Iris pigment epithelial cell (primary cell): ENCODE results near the gene BEST3.

Experiments
- DNase-seq: peaks from one replicate; pipeline ENCODE4 v3.0.0-alpha.2; 2011; ENCODE audit warnings: low read depth

The BEST3 gene

DNA sequence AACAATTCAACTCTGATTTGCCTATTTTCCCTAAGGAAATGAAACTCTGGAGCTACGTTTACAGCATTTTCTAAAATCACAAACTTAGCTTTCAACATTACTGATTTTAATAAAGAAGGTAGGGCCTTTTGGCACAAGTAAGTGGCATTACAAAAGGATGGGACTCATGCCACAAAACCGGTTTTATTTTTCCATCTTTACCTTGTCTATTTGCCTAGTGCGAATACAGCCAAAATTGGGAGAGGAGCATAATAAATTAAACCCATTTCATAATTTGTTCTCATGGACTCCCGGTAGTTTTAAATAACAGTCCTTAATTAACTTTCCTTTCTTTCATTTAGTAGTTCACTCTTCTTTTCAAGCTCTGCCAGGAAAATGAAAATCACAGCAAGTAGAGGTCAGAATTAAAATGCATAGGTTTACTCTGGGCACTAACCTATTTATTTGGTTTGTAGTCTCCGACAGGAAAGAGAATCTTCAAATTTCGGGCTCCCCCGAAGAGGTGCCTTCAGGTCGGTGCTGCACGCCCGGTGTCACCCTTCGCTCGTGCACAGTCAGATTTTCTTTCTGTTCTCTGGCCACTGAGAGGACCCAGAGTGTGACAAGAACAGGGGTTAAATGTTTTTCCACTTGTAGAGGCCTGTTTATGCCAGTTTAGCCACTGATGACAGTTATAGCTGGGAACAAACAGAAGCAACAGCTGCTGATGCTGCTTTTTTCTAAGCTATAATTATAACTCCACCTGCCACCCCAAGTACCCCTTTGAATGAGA lies at the start of gene BEST3:
TSS of gene BEST3 (minus strand) at position 535 of the 772 bp plus-strand sequence. CDS start 1,505 bp downstream, outside the sequence.
- DNase-seq: no peak

DNA sequence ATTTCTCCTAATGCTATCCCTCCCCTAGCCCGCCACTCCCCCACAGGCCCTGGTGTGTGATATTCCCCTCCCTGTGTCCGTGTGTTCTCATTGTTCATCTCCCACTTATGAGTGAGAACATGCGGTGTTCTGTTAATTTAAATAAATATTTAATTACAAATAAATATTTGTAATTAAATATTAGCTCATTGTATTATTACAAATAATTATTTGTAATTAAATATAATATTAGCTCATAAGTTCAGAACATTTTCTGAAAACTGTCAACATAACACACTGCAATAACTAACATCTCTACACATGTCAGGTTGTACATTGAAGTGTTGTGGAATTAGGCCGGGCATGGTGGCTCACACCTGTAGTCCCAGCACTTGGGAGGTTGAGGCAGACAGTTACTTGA lies 45.0 kb upstream of the BEST3 start:
- no peak for DNase-seq

DNA sequence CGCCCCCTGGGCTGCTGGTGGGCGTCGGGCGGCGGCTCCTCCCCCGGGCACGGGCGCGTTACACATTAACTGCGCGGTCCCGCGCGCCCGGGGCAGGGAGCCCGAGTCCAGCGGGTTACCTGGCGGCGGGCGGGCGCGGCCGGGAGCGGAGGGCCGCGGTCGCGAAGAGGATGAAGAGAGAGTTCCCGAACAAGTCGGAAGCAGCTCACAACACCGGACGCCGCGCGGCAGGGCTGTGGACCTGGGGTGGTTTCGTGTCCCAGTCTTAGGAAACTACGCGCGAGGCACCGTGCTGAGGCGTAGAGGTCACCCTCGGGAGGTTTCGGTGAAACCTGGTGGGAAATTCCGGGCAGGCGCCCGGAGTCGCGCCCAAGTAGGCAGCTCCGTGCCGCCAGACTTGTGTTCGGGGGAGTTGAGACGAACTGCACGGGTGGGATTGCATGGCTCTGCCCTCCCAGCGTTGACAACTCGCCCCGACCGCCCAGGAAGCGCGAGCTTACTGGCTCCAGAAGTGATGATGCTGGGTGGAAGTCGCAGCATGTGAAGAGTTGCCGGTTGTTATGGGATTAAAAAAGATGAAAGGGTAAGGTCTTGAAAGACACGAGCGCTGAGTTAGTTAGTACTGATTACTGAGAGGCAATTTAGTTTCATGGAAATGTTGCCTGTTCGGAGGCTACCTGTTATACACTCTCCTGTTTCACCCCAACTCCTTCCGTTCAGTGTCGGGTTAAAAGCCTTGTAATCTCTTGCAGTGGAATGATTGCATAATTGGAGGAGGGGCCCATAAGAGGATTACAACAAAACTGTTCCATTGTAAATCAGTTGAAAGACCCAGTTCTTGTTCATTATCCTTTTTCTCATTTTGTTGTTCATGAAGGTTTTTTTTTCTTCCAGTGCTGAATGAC lies 40.4 kb upstream of the BEST3 start:
- DNase-seq: peak; percentile 63

DNA sequence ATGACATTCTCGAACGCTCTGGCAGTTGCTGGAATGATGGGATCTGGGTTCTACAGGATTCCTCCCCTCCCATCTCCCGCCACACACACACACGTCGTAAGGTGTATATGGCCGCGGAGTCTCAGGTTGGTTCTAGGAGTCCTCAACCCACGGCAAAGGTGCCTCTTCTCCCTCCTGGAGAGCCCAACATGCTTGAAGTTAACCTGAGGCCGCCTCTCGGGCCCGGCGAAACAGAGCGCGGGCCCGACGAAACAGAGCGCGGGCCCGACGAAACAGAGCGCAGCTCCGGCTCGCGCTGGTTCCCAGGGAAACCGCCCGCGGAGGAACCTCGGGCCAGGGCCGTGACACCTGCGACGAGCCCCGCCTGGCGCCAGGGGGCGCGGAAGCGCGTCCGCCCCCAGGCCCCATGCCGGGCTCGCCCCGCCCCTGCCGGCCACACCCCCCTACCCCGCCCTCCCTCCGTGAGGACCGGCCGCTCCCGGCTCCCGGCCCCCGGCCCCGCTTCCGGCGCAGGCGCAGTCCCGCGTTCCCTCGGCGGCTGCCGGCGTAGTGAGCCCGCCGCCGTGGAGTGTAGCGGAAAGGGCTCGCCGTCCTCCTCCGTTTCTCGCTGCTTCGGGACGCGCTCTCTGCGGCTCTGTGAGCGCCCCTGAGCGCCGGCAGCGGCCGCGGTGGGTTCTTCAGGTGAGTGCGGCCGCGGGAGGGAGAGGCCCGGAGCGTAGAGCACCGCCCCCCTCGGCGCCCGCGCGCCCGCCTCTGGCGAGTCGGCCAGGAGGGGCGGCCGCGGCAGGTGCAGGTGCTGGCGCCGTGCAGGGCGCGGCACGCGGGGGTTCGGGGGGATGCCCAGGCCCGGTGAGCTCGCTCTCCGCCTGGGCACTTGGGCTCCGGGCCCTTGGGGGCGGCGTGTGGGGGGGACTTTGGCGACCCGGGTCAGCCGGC lies 39.5 kb upstream of the BEST3 start, which contains the start of gene RAB3IP:
TSS of gene RAB3IP (plus strand) at position 510 of the 936 bp plus-strand sequence. CDS start 16,549 bp downstream, outside the sequence.
- peak; percentile 70 for DNase-seq

DNA sequence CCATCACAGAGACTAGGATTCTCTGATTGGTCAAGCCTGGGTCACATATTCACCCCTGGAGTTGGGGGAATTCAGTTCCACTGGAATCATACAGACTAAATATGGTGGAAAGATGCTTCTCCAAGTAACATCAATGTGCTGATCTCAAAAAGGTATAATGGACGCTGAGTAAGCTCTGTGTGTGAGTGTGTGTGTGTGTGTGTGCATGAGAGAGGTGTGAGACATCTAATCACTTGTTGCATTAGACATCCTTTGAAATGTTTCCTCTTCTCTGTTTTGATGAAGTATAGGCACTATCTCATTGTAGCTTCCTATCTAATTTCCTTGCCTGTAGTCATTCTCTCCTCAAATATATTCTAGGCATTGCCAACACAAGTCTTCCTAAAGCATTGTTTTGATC lies 34.5 kb upstream of the BEST3 start:
- DNase-seq: no peak

DNA sequence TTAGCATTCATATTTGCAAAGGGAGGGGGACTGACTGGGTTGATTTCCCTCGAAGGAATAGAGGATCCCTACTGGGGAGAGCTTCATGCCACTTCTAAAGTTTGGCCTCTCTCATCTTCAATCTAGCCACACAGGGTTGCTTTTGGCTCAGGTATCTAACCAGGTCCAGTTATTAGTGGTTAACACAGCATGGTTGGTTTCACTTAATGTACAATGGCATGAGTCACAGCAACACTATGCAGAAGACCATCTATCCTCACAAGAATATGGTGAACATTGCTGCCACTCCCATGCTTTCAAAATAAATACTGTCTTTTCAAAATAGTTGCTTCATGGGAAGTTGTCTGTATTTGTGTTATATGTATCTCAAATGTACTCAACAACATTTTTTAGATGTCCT lies 33.0 kb upstream of the BEST3 start:
- DNase-seq: peak; percentile 45

DNA sequence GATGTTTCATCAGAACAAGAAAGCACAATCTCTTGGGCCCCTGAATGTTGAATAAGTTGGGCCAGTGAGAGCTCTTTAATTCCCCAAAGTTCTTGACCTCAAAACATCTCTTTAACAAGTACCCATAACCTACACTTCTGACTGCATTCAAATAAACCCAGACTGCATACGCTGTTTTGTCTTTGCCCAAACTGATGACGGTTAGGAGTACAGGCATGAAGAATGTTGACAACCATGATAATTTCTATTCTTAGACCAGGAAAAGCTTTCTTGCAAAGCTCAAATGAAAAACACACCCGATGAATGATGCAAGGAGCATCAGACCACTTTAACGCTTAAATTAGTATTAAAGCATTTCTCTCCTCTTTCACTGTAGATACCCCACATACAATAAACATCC lies 27.8 kb upstream of the BEST3 start:
- DNase-seq: no peak

DNA sequence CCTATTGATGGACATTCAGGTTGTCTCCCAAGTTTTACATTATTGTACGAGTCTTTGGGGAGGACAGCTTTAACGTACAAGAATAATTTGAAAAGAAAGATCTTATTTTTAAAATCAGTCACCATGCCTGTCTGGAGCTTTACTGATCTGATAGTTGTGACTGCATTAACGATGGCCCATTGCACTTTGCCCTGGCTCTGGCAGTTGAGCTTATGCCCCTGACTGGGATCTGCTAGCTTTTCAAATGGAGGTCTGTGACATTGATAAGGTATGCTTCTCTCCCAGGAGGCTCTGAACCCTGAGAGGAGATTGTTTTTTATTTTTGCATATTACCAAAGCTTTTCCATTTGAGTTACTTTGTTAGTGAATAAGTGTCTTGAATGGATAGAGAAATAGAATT lies 21.6 kb upstream of the BEST3 start:
- DNase-seq: no peak

DNA sequence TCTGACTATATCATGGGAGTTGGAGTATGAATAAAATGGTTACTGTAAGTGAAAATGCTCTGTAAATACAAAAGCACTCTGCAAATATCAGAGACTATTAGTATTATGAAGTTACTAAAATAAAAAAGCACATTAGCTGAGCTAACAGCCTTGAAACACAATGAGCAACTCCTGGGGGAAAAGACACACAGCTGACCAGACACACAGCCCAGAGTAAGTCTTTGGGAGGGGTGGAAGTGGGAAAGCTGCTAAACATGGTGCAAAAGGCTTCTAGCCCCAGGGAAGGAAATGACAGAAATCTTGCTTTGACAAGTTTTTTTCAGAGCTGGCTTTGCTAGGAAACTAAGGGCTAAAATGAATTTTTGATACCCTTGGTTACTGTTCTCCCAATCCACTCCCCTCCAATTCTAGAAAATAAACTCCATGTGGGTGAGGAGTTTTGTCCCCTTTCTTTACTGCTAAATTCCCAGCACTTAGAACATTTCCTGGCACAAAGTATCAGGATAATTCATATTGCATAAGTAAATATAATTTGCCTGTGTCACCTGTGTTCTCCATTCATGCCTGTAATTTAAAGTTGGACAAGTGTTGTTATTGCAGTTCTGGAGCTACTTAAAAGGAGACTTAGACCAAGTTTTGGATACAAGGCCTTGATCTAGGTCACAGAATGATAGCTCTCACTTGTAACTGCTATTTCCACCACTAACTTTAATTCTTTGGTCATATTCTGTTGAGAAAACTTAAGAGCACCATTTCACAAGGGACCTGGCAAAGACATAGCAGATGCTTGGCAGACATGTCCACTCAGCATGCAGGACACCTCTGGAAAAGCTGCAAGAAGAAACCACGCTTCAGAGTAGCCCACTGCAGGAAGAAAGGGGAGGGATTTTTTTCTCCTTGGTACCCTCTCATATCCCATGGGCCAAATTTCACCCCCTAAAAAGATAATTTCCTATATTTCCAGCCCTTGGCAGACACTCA lies 20.5 kb upstream of the BEST3 start:
- DNase-seq: no peak

DNA sequence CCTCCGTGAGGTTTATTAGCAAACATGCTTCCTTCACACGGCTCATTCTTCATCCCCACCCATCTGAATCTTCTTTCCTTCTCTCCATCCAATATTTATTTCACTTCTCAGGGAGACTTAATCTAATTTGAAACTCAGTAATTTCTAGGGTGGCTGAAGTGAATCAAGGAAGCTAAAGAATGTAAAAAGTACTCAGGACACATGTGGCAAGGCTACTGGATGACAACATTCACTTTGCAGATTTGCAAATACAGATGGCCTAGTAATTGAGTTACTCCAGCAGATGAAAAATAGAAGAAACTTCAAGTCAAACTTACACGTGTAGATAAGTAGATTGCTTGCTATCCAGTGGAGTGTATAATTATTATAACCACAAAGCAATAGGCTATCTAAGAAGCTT lies 15.4 kb upstream of the BEST3 start:
- DNase-seq: no peak

DNA sequence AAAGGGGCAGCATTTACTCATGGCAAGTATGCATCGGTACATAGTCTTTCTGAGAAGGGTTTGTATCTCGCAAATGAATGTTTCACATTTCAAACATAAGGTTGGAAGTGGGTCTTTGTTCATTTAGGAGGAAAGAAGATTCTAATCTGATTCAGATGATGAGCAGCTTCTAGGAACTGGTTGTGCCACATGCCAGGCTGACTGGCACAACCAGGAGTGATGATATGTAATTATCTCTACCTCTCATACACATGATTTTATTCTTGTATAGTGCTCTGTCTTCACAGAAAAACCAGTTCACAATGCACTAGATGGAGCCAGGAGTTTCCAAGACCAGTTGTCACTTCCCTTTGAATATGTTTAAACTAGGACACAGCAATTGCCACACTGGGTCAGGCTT lies 13.7 kb upstream of the BEST3 start:
- no peak for DNase-seq

DNA sequence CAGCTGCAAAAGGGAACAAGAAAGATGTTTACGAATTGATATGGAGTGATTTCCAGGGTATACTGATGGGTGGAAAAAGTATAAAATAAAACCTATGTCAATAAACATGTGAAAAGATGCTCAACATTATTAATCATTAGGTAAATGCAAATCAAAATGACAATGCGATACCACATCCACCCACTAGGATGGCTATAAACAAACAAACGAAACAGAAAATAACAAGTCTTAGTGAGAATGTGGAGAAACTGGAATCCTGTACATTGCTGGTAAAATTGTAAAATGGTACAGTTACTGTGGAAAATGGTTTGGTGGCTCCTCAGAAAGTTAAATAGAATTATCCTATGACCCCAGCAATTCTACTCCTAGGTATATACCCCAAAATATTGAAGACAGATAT lies 9.5 kb upstream of the BEST3 start:
- DNase-seq: no peak

DNA sequence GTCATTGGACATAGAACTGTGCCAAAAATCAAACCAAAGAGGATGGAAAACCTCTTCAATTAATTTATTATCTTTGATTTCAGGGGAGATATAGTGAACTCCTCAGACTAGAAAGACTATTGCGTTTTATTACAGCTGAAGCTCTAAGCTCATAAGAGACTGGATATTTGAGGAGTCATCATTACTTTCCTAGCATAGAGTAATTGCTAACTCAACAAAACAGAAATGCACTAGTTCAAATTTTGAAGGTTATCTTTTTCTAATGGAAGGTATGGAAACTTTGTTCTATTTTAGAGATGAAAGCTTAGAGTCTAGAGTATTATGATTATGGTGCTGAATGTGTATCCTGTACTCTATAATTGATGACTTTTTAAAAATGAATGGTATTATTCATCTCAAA lies 5.3 kb upstream of the BEST3 start:
- DNase-seq: no peak

DNA sequence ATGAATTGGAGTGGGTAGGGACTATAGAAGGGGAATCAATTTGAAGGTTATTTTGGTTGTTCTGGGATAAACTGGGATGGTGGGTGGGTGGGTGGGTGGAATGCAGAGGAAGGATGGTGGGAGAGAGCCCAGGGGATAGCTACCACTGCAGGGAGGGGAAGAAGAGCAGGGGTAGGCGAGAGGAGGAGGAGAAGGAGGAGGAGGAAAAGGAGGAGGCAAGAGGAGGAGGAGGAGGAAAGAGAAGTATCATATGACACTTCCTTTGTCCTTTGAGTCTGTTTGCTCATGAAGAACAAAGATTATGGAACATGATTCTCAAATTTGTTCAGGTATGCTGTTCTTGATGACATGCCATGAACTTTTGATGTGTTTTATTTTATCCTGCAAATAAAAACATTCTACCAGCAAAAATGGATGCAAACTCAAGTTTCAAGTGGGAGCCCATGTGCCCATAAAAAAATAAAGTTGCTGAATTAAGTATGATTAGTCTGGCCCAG lies 4.1 kb upstream of the BEST3 start:
- no peak for DNase-seq

DNA sequence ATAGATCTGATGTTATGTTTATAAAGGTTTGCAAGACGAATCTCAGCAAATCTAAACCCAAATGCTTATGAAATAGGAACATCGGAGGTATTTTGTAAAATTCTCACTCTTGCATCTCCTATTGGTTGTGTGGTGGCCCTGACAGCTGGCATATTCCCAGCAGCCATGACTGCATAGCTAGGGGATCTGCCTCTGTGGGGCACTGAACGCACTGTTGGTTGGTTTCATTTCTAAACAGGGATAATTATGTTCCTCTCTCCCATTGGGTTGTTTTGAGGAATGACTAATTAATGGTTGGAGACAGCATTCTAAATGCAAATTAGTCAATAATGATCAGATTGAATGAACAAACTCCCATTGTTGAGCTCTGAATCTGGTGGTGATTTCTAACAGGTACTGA lies 2.7 kb upstream of the BEST3 start:
- DNase-seq: no peak

DNA sequence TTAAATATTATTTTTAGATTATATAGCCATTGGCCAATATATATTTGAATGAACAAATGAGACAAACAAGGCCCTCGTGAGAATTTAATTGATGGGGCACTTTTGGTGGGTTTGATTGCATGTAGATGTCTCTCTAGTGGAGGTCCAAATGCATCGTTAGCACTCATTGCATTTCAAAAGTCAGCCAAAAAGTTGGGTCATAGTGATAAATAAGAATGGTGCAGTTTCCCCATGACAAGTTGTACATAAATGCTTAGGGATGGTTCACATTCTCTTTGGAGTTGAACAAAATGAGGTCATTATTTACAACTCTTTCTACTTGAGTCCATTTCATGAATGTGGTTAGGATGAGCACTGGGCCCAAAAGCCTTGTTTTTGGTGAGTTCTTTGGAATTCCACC lies 1.0 kb downstream of the BEST3 start:
- no peak for DNase-seq

DNA sequence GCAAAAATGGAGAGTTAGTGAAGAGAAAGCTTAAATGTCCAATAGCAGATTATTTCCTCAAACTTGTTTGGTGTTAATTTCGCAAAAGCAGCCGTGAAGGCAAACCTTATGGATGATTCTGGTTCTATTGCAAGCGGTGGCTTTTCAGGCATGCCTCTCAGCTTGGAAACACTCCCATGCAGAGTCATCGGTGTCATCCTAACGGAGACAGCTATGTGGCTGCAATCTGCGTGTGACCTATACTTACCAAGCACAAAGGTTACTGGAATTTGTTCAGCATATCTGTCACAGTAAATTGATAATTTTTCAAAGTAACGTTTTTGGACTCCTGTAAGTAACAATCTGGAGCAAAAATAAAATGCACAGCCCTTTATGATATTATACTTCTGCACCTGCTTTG lies 5.0 kb downstream of the BEST3 start:
- DNase-seq: no peak

DNA sequence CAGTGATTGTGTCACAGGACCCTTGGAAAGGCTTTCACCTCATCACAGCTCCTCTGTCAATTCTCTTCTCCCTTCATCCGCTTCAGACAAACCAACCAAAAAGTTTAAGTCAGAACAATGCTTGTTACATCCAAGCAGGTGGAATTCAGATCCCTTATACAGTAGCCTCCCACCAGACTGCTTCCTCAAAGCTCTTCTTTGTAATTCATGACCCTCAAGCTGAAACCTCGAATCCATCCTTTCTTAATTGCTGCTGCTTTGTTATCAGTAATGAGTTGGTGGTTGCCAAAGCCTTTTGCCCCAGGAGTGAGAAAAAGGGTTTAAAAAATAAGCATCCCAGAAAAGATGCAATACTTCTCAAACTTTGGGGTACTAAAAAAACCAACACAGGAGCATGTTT lies 9.5 kb downstream of the BEST3 start:
- DNase-seq: no peak

DNA sequence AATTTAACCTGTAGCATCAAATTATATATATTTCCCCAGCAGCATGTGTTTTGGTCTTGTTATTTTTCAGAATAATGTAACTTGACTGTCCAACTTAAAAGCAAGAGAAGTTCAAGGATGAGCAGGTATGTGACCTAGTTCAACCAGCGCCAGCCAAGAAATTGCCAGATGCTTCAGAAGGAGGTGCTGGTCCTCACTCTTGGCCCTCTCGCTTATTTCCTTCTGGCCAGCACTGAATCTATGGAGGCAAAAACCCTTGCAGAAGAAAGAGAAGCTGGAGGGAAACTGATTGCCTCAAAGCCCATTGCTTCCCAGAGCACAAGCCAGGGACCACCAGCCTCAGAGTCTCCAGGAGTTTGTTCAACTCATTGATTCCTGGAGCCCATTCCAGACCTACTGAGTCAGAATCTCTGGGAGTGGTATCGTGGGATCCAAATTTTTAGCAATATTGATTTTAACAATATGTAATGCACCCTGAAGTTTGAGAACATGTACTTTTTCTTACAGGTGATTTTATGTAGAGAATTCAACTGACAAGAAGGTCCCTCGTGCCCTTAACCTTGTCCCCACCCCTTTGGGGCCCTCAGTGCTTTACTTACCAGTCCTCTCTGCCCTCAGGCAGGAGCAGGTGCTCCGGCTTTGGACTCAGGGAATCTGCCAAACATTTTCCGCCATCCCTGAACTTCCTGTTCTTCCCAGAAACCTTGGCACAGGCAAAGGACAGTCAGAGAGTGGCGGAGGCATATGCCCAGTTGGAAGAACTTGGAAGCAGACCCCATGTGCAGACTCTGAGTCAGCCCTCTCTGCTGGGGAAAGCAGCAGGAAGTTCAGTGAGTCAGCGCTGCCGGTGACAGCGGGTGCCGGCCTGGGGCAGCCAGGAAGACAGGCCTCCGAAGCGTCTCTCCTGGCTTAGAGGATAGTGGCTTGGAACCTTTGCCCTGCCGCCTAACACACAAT lies 10.4 kb downstream of the BEST3 start:
- DNase-seq: peak; percentile 97
